PC-9 (cell line): Measurements from ENCODE around the gene HMGA1.

Experiments
- EZH2 ChIP-seq: fragments of 200-600 bp; sonication (generic); IDR thresholded peaks from 2 replicates; pipeline ENCODE4 v1.8.0; 2017; ENCODE audit warnings: antibody characterized with exemption, low read depth
- TF ChIP-seq, protein P1 (sequence below): fragments of 200-600 bp; sonication (generic); conservative IDR thresholded peaks from 2 replicates; pipeline ENCODE4 v1.6.1; 2017; ENCODE audit warnings: mixed run types, antibody characterized with exemption, mild to moderate bottlenecking, moderate library complexity

DNA sequence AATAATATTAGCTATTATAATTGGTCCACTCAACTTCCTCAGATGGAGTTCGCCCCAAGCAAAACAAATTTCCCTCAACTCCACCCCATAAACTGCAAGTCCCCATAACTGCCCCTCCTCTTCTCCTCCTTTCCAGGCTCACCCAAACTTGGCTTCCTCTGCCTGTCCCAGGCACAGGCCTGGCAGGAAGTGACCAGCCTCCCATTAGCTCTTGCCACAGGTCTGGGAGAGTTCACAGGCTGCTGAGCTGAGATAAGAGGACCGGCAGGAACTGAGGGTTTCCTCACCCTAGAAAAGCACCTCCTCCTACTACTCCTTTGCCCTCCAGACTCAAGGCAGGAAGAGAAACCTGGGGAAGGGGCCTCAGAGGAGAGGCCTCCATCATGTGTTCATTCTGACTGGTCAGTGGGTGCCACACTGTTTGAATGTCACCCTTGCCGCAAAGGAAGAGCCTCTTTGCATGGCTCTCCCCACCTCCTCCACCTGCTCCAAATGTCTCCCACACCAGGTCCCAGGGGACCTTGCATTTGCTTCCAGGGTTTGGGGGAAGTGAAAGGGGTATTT, 36.7 kb downstream of the HMGA1 start:
- TF ChIP-seq, protein P1, sequence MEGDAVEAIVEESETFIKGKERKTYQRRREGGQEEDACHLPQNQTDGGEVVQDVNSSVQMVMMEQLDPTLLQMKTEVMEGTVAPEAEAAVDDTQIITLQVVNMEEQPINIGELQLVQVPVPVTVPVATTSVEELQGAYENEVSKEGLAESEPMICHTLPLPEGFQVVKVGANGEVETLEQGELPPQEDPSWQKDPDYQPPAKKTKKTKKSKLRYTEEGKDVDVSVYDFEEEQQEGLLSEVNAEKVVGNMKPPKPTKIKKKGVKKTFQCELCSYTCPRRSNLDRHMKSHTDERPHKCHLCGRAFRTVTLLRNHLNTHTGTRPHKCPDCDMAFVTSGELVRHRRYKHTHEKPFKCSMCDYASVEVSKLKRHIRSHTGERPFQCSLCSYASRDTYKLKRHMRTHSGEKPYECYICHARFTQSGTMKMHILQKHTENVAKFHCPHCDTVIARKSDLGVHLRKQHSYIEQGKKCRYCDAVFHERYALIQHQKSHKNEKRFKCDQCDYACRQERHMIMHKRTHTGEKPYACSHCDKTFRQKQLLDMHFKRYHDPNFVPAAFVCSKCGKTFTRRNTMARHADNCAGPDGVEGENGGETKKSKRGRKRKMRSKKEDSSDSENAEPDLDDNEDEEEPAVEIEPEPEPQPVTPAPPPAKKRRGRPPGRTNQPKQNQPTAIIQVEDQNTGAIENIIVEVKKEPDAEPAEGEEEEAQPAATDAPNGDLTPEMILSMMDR, result no peak
- TF ChIP-seq EZH2, result no peak
